HG03432 (cell line): Measurements from ENCODE around the gene NCOA7.
"Not testable (repeated sequence)": the region's sequence is repeated elsewhere in the genome, so short reads cannot be mapped to it uniquely, and the experiment has no call there.

Experiments
- ATAC-seq: cut with Tn5 transposase; IDR thresholded peaks from one replicate; pipeline ENCODE4 v1.9.1; 2021; ENCODE audit warnings: mild to moderate bottlenecking, moderate library complexity; ENCODE audit not compliant: unreplicated experiment

Gene NCOA7

DNA sequence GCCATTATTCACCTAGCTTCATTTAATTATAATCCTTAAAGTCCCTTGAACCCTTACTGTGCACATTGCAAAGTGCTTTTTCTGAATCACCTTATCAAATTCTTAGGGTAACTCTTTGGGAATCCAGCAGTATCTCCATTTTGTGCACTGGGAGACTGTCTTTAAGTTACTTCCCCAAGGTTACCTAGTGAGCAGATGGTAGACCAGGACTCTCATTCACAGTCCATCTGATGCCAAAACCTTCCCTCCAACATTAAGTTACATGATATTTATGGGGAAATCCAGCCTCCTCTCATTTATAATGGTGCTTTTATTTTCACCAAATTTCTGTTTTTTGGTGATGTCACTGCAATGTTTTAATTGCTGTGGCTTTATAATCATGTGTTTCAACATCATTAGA, 75.7 kb downstream of the NCOA7 start:
- no peak for ATAC-seq

DNA sequence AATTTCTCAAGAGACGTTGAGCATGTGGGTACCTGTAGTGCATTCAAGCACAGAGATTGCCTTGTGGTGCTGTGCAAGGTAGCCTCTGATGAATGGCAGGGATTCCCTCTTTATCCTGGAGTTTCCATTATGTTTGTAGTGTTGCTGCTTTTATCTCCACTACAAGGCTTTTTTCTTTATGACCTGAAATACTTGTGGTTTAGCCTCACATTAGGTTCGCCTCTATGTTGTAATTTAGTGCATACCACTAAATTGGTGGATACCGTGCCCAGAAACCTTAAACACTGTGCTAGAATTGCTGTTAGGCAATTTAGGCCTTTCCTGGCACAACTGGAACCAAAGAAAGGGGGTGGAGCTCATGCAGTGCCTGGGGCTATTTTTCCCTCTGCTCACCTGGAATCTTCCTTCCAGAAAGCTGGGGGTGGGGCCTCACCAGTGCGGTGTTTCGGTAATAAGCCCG, 76.8 kb downstream of the NCOA7 start:
- ATAC-seq = no peak

DNA sequence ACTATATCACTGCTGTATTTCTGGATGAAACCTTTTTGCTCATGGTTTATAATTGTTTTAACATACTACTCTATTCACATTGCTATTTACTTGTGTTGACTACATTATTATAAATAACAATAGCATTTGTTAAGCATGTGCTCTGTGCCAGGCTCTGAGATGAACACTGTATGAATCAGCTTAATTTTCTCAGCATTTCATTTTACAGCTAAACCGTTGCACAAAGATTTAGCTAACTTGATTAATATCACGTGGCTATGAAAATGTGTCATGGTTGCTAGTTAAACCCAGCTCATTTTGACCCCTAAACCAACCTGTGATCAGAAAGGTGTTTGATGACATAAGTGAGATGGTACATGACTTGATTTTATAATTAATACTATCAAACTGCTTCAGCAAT, 77.5 kb downstream of the NCOA7 start:
- ATAC-seq = no peak

DNA sequence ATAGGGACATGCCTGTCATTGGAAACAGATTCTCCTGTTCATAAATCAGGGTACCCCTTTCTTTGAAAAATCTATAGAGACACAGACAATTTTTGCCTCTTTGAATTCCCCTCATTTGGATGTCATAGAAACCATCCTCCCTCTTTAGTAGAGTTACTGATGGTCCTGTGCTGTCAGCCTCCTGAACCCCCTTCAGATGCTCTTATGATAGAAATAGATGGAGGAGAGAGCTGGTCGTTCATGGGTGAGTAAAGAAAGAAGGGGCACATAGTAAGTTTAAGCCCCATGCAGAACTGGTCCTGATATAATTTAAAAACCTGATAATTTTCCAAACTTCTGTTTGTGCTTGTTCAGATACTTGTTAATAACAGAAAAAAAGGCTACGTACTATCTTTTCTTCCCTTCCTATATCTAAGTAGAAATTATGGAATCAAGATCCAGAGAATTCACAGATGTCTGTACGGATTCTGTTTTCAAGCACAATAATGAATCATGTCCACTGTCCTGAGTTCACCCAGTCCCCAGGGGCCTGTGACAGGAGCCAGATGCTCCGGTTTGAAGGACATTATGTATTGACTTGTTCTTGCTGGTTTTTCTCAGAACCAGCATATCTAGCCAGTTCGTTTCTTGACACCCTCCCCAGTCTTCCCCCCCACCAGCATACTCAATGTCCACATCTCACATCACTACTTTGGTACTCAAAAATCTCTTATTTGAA, 78.1 kb downstream of the NCOA7 start:
- no peak for ATAC-seq

DNA sequence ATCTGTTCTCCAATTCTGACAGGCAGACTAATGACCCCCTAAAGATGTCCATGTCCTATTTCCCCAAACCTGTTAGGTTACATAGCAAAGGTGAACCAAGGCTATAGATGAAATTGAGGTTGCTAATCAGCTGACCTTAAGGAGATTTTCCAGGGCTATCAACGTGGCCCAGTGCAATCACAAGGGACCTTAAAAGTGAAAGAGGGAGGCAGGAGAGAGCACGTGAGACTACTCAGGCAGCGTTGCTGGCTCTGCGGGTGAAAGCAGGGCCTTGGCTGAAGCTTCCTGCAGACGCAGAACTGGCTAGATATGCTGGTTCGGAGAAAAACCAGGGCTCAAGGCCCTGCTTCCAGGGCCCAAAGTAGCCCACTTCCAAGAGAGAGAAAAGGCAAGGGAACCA, 78.7 kb downstream of the NCOA7 start:
- ATAC-seq = no peak

DNA sequence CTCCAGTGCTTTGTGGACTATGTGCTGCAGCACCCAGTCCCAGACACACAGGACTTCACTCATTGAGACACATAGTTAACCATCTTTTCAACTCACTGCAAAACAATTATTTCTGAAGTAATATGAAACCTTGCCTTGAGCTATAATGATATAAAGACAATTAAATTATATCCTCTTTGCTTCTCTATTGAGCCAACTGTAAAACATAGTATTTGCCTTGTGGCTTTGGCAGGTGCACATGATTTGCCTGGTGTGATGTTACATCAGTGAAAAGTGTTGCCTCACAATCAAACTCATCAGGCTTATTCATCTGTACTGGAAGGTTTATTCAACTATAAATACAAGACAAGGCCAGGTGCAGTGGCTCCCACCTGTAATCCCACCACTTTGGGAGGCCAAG, 80.6 kb downstream of the NCOA7 start:
- no peak for ATAC-seq

DNA sequence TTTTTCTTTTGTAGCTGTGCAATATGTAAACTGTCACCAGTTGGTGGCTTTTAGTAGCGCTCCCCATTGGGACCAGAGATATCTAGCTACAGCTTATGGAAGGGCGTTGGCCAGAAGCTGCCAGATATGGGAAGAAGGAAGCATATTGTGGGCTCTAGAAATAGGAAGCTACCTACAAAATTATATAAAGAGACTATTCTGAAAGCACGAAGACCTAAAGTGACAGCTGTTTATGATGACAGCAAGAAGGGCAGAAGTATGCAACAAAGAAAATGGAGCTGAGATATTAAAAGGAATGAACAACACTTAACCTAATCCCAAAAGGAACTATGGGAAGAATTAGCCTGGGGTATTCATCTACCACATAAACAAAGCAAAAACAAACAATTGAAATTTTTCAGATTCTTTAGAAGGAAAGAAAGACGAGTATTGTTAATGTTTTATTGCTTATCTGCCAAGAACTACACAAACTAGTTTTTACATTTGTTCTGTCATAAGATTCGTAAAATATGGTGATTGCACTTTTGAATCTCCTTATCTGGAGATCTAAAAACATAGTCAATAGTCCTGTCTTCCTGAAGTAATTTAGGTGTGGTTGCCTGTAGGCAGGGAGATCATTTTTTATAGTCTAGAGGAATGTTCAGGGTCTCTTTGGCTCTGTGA, 81.6 kb downstream of the NCOA7 start:
- no peak for ATAC-seq

DNA sequence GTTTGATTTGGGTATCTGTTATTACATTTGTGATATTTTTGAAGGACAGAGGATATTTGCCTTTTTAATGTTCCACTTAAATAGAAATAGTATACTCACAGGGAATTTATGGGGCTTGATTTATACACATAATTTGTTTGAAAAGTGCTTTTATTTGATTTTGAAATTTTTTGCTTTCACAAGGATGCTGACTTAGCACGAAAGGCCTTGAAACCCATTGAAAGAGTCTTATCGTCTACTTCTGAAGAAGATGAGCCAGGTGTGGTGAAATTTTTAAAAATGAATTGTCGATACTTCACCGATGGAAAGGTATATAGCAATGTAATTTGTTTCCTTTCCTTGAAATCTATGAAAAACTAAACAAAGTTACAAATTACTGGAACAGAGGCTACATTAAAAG, 91.5 kb downstream of the NCOA7 start:
- no peak for ATAC-seq

DNA sequence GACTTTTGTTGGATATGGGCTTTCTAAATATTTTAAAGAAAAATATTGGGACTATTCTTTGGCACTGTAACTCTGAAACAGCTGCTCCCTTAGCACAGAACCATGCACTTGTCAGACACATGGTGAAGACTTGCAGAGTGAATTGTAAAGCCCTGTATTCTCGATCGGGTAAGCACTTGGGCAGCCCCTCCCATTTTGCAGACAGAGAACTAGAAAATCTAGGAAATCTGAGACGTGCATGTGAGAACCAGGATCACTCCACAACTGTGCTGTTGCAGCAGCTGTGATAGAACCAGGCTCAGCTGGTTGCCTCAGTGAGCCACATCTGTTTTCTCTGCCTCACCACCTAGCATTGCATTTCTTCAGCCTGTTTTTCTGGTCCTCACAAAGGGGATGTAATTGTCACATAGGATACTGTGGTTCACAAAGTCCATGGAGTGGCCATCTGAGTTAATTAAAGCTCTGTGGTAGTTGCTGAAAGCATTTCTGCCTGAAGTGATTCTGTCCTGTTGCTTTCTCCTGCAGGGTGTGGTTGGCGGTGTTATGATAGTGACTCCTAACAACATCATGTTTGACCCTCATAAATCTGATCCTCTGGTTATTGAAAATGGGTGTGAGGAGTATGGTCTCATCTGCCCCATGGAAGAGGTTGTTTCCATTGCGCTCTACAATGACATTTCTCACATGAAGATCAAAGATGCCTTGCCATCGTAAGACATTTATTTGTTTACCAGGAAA, 94.0 kb downstream of the NCOA7 start:
- no peak for ATAC-seq

DNA sequence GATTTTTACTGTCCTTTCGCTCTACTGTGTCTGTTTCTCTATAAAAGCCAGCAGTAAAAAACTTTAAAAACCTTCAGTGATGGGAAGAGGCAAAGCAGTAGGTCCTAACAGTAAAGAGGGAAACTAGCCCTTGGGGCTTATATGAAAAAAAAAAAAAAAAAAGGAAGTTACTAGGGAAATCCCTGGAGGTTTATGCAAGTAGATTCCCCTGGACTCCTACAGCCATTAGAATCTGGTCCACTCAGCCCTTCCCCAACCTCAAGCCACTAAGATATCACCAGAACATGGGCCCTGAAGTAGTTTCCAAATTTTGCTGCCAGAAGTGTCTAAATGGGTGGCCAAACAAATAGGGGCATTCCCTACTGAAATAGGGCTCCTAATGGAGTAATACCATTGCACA, 95.3 kb downstream of the NCOA7 start:
- no peak for ATAC-seq

DNA sequence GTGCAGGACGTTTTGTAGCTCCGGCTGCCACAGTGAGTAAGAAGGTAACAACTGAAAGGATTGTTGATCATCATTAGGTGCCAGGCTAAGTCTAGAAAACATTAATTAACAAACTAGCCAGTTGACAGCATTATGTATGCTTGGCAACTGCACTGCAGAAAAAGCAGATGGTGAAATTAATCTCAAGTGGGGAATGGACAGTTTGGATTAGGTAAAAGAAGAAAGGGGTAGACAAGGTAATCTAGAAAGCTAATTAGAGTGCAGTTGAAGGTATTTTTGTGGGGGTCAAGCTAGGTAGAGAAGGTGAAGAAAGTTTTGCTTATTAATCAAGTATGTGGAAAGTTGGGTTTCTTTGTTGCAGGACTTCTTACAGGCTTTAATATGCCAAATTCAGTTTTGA, 96.2 kb downstream of the NCOA7 start:
- no peak for ATAC-seq

DNA sequence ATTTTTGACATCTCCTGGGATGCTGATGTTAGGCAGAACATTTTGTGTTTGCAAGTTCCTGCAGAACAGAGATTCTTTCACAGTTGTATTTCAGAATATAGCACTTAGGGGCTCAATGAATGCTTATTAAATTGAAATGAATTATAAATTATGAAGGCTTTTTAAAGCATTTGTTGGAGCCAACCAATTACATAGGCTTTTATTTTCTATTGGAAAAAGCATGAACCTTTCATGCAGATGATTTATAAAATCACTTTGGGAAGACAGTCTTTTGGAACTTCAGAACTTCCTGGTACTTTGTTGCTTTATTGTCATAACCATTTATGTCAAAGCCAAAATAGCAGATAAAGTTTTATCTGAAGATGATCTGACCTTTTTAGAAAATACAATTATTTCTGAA, 96.6 kb downstream of the NCOA7 start:
- no peak for ATAC-seq

DNA sequence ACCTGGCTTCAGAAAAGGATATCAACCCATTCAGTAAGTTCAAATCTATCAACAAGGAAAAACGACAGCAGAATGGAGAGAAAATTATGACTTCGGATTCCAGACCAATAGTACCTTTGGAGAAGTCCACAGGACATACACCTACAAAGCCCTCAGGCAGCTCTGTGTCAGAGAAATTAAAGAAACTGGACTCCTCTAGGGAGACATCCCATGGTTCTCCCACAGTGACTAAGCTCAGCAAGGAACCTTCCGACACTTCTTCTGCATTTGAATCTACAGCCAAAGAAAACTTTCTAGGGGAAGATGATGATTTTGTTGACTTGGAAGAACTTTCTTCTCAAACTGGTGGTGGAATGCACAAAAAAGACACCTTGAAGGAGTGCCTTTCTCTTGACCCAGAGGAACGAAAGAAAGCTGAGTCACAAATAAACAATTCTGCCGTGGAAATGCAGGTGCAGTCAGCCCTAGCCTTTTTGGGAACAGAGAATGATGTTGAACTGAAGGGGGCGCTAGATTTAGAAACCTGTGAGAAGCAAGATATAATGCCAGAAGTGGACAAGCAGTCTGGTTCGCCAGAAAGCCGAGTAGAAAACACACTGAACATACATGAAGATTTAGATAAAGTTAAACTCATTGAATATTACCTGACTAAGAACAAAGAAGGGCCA, 98.4 kb downstream of the NCOA7 start:
- no peak for ATAC-seq

DNA sequence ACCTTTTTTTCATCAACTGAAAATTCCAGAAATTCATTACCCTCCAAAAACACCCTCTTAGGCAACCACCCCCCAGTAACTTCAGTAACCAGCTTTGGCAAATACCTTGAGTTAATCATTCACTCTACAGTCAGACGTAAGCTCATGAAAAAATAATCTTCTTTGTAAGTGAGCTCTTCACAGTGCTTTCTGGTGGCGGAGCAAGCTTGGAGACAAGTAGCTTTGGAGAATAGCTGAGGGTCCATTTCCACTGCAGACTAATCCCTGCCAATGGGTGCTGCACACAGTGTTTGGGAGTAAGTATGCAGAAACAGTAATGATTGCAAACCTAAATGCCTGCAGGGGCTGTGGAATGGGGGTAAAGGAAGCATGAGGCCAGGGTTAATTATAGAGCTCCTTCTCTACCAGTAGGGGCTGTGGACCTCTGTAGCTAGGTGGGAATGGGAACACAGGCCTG, 109.0 kb downstream of the NCOA7 start:
- no peak for ATAC-seq

DNA sequence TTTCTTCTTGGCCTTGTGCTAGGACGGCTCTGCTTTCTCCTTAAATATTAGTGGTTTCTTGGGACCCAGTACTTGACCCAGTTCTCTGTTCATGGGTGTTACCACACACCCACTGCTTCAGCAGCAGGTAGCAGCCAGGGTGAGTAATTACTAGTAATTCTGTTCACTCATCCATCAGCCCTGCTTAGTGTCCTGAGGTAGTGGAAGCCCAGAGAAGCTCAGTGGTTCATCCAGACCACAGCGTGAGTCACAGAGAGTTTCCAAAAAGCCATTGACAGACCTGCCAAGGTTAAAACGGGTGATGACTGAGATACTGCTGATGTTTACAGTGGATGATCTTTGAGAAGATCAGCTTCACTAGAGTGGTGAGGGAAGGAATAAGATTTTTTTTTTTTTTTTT, 114.1 kb downstream of the NCOA7 start:
- ATAC-seq = peak; percentile 76

DNA sequence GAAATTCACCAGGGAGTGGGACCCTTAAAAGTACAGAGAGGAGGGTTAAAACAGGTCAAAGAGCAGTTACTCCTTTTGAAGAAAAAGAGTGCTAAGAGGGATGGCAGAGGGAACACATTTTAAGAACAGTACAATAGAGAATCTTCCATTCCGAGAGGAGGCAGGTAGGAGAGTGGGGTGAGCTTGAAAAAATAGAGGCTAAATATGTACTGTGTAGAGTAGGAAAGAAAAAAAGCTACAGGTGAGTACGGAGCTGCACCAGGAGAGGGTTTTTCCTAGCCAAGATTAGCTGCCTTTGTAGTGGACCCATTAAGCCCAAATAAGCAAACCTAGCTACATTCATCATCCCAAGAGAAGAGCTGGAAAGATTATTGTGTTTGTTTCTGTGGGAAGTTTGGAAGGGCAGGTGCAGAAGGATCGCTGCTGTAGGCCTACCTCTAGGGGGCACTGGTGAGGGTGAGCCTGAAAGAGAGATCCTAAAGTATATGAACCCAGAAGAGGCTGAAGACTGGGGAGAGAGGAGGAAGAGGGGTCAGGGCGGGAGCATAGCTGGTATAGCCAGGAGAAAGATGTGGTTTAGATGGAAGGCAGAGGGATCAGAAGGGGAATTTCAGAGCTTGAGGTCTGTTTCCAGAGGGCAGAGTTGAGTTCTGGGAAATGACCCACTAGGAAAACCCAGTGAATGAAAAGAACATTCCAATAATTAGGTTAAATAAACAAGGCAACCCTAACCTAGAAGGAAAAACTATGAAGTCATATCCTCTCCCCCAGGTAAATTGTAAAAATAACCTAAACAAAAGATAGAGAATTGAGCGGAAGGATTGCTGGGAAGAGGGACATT, 115.6 kb downstream of the NCOA7 start:
- peak; percentile 36 for ATAC-seq

DNA sequence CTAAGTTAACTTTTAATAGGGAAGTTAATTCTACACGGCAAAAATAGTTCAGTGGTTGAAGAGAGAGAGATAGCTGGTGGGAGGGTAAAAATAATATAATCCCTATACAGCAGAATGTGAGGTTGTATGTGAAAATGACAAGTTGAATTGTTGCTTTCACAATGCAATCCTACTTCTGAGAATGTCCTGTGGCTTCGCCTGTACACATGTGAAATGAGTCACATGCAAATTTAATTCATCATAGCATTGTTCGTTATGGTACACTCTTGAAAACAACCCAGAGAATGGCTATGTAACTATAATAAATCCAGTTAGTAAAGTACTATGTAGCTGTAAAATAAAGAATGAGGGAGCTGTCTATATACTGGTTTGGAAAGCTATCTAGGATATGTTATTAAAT, 119.8 kb downstream of the NCOA7 start:
- peak; percentile 99 for ATAC-seq

DNA sequence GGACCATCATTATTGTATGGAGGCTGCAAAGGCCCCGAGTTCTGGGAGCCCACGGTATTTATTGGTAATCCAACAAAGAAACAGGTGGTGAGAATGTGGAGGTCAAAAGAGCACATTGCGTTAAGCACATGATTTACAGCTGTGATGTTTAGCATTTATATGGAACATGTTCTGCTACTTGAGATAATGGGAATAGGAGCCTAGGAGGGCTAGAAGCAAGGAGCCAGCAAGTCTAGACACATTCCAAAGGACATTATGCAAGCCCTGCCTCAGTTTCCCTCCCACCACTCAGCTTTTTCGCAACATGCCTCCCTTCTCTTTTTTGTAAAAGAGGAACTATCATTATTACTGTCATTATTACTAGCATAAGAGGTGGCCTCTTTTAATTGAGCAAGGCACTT, 120.3 kb downstream of the NCOA7 start:
- not testable (repeated sequence) for ATAC-seq

DNA sequence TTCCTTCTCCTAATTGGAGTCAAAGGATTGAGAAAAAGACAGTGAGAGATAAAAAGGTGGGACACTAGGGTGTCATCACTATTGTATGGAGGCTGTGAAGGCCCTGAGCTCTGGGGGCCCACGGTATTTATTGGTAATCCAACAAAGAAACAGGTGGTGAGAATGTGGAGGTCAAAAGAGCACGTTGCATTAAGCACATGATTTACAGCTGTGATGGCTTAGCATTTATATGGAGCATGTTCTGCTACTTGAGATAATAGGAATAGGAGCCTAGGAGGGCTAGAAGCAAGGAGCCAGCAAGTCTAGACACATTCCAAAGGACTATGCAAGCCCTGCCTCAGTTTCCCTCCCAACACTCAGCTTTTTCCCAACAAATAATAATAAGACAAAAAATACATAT, 121.7 kb downstream of the NCOA7 start:
- ATAC-seq = not testable (repeated sequence)

DNA sequence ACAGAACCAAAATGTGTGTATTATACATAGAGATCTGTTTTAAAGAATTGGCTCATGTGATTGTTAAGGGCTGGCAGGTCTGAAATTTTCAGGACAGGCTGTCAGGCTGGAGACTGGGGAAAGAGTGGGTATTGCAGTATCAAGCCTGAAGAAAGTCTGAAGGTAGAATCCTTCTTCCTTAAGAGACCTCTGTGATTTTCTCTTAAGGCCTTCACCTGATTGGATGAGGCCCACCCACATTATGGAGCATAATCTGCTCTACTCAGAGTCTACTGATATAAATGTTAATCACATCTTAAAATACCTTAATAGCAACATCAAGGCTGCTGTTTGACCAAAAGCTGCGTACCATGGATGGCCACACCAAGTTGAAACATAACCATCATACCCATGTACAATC, 122.4 kb downstream of the NCOA7 start:
- ATAC-seq = no peak
